GM18507 (cell line): ENCODE measurements around the gene SEPTIN3.
"Not testable (repeated sequence)": the region's sequence is repeated elsewhere in the genome, so short reads cannot be mapped to it uniquely, and the experiment has no call there.

Source experiments
- DNase-seq: peaks from one replicate; pipeline ENCODE4 v3.0.0; 2011; ENCODE audit warnings: low read depth; ENCODE audit not compliant: insufficient read length; ENCODE audit errors: extremely low spot score
- FAIRE-seq: peaks from 2 replicates; lab custom pipeline; 2011; peaks lifted over from hg19 to GRCh38; lab: Jason Lieb, UNC

The SEPTIN3 gene

DNA sequence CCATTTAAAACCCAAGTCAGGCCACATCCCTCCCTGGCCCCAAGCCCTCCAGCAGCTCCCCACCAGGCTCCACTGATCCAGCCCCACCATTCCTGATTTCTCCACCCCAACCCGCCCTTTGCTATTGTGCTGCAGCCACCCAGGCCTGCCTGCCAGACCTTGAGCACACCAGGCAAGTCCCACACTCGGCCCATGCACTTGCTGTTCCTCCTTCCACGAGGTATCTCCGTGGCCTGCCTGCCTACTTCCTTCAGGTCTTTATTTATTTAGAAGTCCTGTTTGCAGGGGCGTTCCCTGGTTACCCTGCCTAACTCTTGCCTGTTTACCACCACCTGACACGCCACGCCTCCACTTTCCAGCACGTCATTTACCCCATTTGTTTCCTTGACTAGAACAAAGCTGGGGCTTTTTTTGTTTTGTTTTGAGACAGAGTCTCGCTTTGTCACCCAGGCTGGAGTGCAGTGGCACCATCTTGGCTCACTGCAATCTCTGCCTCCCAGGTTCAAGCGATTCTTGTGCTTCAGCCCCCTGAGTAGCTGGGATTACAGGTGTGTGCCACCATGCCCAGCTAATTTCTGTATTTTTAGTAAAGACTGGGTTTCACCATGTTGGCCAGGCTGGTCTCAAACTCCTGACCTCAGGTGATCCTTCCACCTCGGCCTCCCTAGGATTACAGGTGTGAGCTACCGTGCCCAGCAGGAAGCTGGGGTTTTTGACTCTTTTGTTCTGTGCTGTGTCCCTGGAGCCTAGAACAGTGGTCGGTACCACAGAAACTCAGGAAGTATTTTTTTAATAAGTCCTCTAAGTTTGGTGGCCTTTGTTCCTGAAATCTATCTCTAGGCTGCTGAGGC, 29.0 kb upstream of the SEPTIN3 start:
- DNase-seq (no peak), FAIRE-seq (peak; percentile 99)

DNA sequence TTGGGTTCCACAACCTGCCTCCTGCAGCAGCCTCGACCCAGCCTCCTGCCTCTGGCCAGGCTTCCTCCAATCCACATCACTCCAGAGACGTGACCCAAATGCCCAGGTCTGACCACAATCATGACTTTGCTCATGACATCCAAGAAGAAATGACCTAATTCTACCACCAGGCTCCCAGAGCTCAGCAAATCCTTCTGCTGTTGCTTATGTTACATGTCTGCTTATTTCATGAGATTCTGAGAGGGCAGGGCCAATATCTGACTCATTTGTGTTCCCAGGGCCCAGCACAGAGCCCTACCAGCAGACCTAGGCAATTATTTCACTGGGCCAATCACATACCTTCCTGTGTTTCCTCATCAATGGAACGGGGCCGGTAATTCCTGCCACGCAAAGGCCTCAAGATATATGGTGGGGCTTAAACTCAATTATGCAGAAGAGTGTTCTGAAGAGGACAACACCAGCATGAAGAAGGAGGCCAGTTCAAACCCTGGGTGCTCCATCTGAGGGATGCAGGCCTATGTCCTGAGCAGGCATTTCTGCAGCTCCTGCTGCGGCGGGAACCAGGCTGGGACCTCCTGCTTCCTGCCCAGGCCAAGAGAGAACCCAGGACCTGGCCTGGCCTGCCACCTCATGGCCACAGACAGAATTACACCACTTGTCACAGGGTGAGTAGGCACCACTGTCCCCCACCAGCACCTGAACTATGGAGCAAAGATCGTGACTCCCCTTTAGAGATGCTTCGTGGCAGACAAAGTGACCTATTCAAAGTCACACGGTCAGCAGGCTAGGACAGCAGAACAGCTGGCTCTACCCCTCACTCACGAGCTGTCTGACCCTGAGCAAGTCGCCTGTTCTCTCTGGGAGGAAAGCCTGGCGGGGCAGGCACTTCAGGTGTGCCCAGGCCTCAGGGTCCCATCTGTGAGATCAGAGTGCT, 28.1 kb upstream of the SEPTIN3 start:
- FAIRE-seq (peak; percentile 98), DNase-seq (no peak)

DNA sequence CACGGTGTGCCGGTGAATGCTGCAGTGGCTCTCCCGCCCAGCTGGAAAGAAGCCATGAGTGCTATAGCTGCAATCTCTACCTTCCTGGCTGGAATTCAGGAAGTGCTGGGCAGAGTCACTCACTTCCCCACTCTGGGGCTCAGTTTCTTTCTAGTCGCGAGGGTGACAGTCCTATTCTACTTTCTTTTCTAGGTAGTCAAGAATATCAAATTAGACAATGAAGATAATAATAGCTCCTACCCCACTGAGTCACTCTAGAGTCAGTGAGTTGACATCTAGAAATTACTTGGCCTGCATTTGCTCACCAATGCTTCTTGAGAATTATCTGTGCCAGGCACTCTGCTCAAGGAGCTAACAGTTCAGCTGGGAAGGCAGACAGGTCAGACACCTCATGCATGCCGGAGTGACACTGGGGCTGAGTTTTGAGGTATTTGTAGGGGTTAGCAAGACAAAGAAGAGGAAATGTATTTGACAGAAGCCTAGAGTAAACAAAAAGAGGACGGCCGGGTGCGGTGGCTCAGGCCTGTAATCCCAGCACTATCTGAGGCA, 25.5 kb upstream of the SEPTIN3 start:
- DNase-seq (no peak), FAIRE-seq (no peak)

DNA sequence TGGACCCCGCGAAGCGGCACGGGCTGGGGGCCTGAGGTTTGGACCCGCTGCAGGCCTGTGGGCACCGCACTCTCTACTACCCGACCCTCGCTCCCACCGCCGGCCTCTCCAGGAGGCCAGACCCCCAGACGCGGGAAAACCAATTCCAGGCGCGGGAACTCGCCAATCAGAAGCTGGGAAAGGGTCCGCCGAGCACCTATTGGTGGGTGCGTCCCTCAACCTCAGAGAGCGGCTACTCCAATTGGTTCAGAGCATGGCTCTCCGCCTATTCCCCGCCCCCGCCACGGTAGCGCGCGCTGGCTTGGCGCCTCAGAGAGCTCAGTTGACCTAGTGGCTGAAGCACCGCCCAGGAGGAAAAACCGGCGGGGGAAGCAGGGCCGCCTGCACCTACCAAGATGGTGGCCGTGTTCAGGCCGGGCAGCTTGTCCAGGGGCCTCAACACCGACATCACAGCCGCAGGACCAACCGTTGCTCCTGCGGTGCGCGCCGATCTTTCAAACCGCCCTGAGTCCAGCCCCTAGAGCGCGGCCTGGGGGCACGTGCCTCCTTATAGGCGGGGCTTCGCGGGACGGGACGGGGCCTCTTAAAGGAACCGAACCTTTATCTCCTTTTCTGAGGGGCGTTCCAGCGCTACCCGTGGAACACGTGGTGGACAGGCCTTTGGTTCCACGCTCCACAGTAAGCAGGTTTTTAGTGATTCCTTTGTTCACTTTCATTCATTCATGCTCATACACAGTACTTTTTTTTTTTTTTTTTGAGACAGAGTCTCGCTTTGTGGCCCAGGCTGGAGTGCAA, 22.4 kb upstream of the SEPTIN3 start, which contains the start of gene CENPM:
CENPM (minus strand) TSS at position 524 of the 795 bp plus-strand sequence; CDS start at position 448, 76 bp downstream.
- peak; percentile 68 for DNase-seq
- peak; percentile 95 for FAIRE-seq

- DNase-seq = no peak
- FAIRE-seq = peak; percentile 56
These were observed 21.7 kb upstream of the SEPTIN3 start for GRCh38 chr22:41947424-41948080.

GRCh38 chr22:41948142-41948541, 21.1 kb upstream of the SEPTIN3 start:
- peak; percentile 57 for FAIRE-seq
- DNase-seq = no peak

DNA sequence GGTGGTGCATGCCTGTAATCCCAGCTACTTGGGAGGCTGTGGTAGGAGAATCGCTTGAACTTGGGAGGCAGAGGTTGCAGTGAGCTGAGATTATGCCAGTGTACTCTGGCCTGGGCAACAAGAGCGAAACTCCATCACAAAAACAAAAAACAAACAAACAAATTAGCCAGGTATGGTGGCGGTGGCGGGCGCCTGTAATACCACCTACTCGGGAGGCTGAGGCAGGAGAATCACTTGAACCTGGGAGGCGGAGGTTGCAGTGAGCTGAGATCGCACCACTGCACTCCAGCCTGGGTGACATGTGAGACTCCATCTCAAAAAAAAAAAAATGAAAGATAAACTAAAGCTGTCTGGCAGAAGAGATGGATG, 20.3 kb upstream of the SEPTIN3 start:
- not testable (repeated sequence) for DNase-seq

GRCh38 chr22:41949297-41949965, 19.8 kb upstream of the SEPTIN3 start:
- FAIRE-seq (peak; percentile 87), DNase-seq (no peak)

More for the DNA sequence above, 20.3 kb upstream of the SEPTIN3 start:
- FAIRE-seq = not testable (repeated sequence)

DNA sequence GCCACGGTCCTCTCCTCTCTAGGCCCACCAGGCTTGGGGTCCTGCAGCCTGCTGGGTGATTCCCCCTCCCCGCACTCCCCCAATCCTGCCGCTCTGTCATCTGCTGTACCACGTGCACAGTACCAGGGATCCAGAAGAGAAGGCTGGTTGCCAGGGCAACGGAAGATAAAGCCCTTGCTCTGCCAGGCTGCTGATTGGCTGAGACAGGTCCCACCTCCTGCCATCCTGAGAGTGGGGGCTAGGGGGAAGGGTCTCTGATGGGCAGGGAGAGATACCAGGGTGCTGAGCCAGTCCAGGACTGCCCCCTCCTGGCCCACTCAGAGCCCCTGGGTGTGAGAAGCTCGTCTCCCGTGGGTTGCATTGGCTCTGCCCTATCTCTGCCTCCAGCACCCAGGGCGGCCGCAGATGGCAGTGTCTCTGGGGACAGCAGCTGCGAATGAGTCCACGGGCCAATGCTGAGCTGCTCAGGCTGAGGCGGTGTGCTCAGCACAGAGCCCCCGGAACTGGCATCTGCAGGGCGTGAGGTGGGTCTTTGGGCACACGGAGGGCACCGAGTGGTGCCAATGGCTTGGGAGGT, 17.3 kb upstream of the SEPTIN3 start, which contains the start of gene SMIM45:
SMIM45 (plus strand) TSS at position 253 of the 577 bp plus-strand sequence.
- FAIRE-seq (no peak), DNase-seq (no peak)

- DNase-seq (no peak), FAIRE-seq (no peak)
These were observed 16.5 kb upstream of the SEPTIN3 start for GRCh38 chr22:41952713-41953112.

- no peak for DNase-seq
- no peak for FAIRE-seq
These were observed 11.2 kb upstream of the SEPTIN3 start for GRCh38 chr22:41957941-41958556.

- DNase-seq (no peak), FAIRE-seq (no peak)
These were observed 5.7 kb upstream of the SEPTIN3 start for GRCh38 chr22:41963453-41964111.

DNA sequence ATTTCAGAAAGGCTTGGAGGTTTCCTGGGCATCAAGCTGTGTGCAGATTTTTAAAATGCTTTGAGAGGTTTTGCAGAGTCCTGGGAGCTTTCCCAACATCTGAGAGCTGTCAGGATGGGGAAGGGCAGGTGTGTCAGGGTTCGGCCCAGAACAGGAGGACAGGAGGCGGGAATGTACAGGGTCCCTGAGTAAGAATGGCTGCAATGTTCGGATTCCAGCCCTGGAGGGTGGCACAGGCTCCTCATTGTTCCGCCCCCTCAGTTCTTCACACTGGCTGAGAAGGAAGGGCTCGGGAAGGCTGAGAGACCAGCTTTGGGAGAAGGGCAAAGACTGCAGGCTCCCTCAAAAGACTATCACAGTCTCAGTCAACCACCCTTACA, 5.1 kb upstream of the SEPTIN3 start:
- FAIRE-seq (no peak), DNase-seq (no peak)

DNA sequence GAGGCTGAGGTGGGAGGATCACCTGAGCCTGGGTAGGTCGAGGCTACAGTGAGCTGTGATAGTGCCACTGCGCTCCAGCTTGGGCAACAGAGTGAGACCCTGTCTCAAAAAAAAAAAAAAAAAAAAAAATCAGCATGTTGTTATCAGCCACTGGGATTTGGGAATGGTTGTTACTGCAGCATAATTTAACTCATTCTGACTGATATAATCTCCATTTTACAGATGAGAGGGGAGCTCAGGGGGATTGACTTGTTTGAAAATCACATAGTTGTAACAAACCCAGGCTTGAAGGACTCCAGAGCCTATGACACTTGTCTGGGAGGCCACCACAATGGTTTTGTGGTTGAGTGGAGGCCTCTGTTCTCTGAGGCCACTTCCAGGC, 3.0 kb upstream of the SEPTIN3 start:
- no peak for FAIRE-seq

GRCh38 chr22:41966607-41967240, 2.5 kb upstream of the SEPTIN3 start:
- DNase-seq = peak; percentile 47
- FAIRE-seq = peak; percentile 88

More for the DNA sequence above, 3.0 kb upstream of the SEPTIN3 start:
- DNase-seq = no peak

DNA sequence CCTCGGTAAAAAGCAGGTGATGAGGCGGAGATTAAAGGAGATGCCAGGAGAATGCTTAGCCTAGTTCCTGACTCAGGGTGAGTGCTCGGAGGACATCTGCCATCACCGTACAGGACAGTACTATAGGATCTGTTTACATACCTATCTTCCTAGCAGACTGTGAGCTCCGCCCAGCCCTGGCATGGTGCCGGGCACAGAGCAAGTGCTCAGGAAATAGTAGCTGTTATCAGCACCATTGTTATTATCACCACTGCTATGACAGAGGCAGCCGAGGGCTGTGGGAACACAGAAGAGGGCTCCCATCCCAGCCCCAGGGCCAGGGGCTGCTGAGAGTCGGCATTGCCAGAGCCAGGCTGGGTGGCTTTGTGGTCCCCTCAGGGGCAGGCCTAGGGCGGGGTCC, 642 bp upstream of the SEPTIN3 start:
- DNase-seq (no peak), FAIRE-seq (no peak)
